Cortex of kidney (tissue), 1 donor: ENCODE data around the gene ANKFN1.

Experiments used
- DNase-seq: peaks from one replicate; lab custom pipeline; 2025; lab: John Stamatoyannopoulos, UW

Gene ANKFN1

GRCh38 chr17:56499799-56500388 is 346.6 kb downstream of the ANKFN1 start:
- no peak for DNase-seq

- no peak for DNase-seq
Measured at GRCh38 chr17:56502120-56502654, 348.9 kb downstream of the ANKFN1 start.

DNA sequence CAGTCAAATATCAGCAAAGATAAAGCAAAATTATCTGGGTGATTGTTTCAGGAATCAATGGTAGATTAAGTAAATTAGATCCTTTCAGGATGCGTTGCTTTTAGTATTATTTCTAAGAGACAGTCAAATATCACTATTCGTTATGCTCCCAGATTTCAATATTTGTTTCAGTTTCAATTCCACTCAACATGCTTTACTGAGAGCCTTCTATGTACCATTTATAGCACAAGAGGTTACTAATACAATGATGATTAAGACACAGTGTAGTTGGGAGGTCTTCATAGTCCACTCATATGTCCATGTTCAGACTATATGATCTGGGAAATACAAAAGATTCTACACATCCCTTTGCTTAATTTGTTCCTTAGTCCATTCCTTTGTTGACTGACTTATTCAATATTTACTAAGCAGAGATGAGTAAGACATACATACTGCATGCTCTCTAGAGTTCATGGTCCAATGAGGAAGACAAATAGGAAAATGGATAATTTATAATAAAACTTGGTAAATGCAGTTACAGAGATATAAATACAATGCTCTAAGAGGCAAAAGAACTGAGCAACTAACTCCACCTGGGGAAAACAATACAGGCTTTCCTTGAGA is 352.0 kb downstream of the ANKFN1 start:
- DNase-seq: no peak

DNA sequence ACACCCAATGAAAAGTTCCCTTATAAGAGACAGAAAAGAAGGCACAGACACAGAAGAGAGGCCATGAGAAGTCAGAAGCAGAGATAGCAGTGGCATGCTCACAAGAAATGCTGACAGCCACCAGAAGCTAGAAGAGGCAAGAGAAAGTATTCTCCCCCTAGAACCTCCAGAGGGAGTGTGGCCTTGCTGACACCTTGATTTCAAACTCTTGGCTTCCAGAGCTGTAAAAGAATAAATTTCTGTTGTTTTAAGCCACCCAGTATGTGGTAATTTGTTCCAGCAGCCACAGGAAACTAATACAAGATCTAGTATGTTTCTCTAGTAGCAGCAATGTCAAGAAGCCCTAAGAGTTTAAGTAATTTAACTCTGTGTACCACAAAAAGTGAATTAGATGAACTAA is 353.1 kb downstream of the ANKFN1 start:
- DNase-seq: no peak

GRCh38 chr17:56510554-56511342 is 357.5 kb downstream of the ANKFN1 start:
- DNase-seq: no peak

DNA sequence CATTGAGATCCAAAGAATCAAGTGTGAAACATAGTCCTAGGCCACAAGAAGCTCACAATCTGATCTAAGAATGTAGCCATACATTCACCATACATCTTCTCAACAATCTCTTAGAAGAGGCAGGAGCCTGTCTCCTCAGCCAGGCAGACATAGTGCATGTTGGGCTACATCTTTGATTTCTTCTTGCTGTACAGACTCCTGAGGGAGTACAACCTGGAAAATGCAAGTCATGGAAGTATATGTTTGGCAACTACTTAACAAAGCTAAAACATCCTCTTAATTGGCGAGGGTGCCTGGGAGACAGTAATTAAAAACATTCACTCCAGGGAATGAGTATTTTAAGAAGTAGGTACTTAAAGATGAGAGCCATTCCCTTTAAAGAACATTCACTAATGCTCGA is 361.0 kb downstream of the ANKFN1 start:
- no peak for DNase-seq

- no peak for DNase-seq
Measured at GRCh38 chr17:56514899-56515298, 361.6 kb downstream of the ANKFN1 start.

GRCh38 chr17:56521414-56522141 is 368.3 kb downstream of the ANKFN1 start:
- DNase-seq: no peak

- DNase-seq: no peak
Measured at GRCh38 chr17:56523042-56523441, 369.8 kb downstream of the ANKFN1 start.

DNA sequence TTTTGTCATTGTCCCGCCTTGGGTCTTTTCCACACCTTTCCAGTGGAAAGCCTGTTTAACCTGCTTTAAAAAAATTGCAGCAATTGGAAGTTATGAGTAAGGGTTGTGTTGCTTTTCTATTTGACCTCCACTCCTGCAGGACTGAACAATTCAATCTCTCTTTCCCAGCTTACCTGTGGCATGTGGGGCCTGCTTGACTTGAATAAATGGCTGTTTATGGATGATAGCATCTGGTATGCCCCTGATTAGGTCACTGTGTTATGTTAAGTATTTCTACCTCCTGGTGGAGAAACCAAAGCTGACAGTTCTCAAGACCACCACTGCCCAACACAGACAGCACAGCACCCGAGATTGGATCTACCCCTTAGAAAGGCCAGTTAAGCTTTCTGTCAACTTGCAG is 375.4 kb downstream of the ANKFN1 start:
- DNase-seq: no peak

- DNase-seq: no peak
Measured at GRCh38 chr17:56532926-56533325, 379.7 kb downstream of the ANKFN1 start.

GRCh38 chr17:56536766-56537165 is 383.5 kb downstream of the ANKFN1 start:
- no peak for DNase-seq

GRCh38 chr17:56540836-56541235 is 387.6 kb downstream of the ANKFN1 start:
- no peak for DNase-seq

DNA sequence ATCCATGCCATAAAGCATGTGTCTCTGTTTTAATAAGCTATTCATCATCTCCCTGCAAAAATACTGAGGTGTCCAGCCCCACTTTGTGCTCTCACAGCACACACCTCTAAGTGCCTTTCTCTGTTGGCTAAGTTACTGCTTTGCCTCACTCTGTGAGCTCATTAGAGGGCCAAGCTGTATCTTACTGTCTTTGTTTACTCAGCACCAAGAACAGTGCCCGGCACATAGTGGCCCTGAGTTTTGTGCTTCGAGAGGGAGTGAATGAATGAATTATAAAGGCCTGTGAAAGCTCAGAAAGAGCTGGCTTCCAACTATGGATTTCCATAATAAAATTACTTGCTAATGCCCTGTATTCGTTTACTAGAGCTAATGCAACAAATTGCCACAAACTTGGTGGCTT is 390.0 kb downstream of the ANKFN1 start:
- no peak for DNase-seq

- DNase-seq: no peak
Measured at GRCh38 chr17:56545106-56545505, 391.8 kb downstream of the ANKFN1 start.

GRCh38 chr17:56545930-56546329 is 392.7 kb downstream of the ANKFN1 start:
- DNase-seq: no peak

- no peak for DNase-seq
Measured at GRCh38 chr17:56548661-56549060, 395.4 kb downstream of the ANKFN1 start.

- DNase-seq: no peak
Measured at GRCh38 chr17:56549501-56549900, 396.2 kb downstream of the ANKFN1 start.

- DNase-seq: no peak
Measured at GRCh38 chr17:56557682-56558081, 404.4 kb downstream of the ANKFN1 start.

- no peak for DNase-seq
Measured at GRCh38 chr17:56558088-56558487, 404.8 kb downstream of the ANKFN1 start.
